Embryonic facial prominence (tissue), 1 donor: ENCODE results near the gene ZNF428.
"Not testable (repeated sequence)": the region's sequence is repeated elsewhere in the genome, so short reads cannot be mapped to it uniquely, and the experiment has no call there.

Experiments used
- DNase-seq: peaks from one replicate; pipeline ENCODE4 v3.0.0-alpha.2; 2016; ENCODE audit errors: extremely low spot score

Gene ZNF428

GRCh38 chr19:43639519-43640423 lies 20.3 kb upstream of the ZNF428 start, which contains the start of gene CADM4:
CADM4 (minus strand) TSS chr19:43639850; CDS start chr19:43639790, 60 bp downstream.
- no peak for DNase-seq

GRCh38 chr19:43638995-43639518 lies 19.6 kb upstream of the ZNF428 start:
- DNase-seq = no peak

GRCh38 chr19:43638214-43638994 lies 19.0 kb upstream of the ZNF428 start:
- no peak for DNase-seq

GRCh38 chr19:43636121-43636683 lies 16.8 kb upstream of the ZNF428 start:
- no peak for DNase-seq

GRCh38 chr19:43635561-43635940 lies 16.1 kb upstream of the ZNF428 start:
- not testable (repeated sequence) for DNase-seq

- no peak for DNase-seq
Observed at GRCh38 chr19:43634872-43635560, 15.6 kb upstream of the ZNF428 start.

GRCh38 chr19:43634506-43634871 lies 15.1 kb upstream of the ZNF428 start:
- DNase-seq = no peak

GRCh38 chr19:43634068-43634467 lies 14.6 kb upstream of the ZNF428 start:
- no peak for DNase-seq

- DNase-seq = no peak
Observed at GRCh38 chr19:43633520-43633919, 14.1 kb upstream of the ZNF428 start.

GRCh38 chr19:43631491-43631890 lies 12.1 kb upstream of the ZNF428 start:
- DNase-seq = no peak

GRCh38 chr19:43628646-43629326 lies 9.4 kb upstream of the ZNF428 start:
- DNase-seq = no peak

GRCh38 chr19:43626838-43627237 lies 7.4 kb upstream of the ZNF428 start:
- DNase-seq = no peak

GRCh38 chr19:43625918-43626579 lies 6.6 kb upstream of the ZNF428 start:
- DNase-seq = no peak

- DNase-seq = no peak
Observed at GRCh38 chr19:43624933-43625332, 5.5 kb upstream of the ZNF428 start.

- no peak for DNase-seq
Observed at GRCh38 chr19:43623889-43624670, 4.7 kb upstream of the ZNF428 start.

GRCh38 chr19:43622956-43623355 lies 3.5 kb upstream of the ZNF428 start:
- DNase-seq = no peak

- DNase-seq = no peak
Observed at GRCh38 chr19:43622070-43622469, 2.6 kb upstream of the ZNF428 start.

- no peak for DNase-seq
Observed at GRCh38 chr19:43620061-43621001, 902 bp upstream of the ZNF428 start.

- DNase-seq = no peak
Observed at GRCh38 chr19:43618921-43619261, 538 bp downstream of the ZNF428 start.
